ENCODE results near the gene LYZL1. TPM values are rescaled to one million over a fixed set of nuclear protein-coding genes. Genes with fewer than 3 reads are reported as not detected.

The LYZL1 gene
- total and polyA plus RNA-seq, 2 donors (not counting 1 experiment from before 2014, with no cell fraction given): not detected

- H3K9ac ChIP-seq (ENCODE audit: low read length): no peak overlapping the region
- ChIA-PET POLR2A (no interaction called here), CTCF (no interaction called here)
- no peaks in the 10 kb centered on the region for H3K79me2 ChIP-seq (ENCODE audit: control insufficient read depth, insufficient read depth, low read length)
- peaks cover 0 to 3% (median 1%) of the 10 kb centered on the region in 4 experiments for H3K27me3 ChIP-seq (replicated peaks in 1 of 4; ENCODE audit: control extremely low read depth in 1 of 4, control insufficient read depth in 3 of 4, insufficient read depth in 4 of 4, low read length in 3 of 4)
- no peak overlapping the region for H3K4me3 ChIP-seq (ENCODE audit: control extremely low read depth in 1 of 5, extremely low read depth in 1 of 5, insufficient read depth in 1 of 5, low read depth in 2 of 5, low read length in 4 of 5)
- no peak overlapping the region for H2AFZ ChIP-seq (ENCODE audit: insufficient read depth, low read depth, low read length, poor library complexity, severe bottlenecking)
- ATAC-seq (ENCODE audit: low read depth): no peak
- Mint-ChIP-seq H3K4me1 (no peaks in the 10 kb centered on the region), H3K27ac (no peak overlapping the region), H3K4me3 (no peak overlapping the region), H3K9me3 (ENCODE audit: insufficient read depth) (no peaks in the 10 kb centered on the region), H3K27me3 (no peaks in the 10 kb centered on the region)
- 96% methylated on average over 3 of the region's 7 CpGs for WGBS (ENCODE audit: insufficient coverage)
- DNase-seq: no peak
- no peaks in the 10 kb centered on the region for H3K4me1 ChIP-seq (ENCODE audit: control insufficient read depth in 2 of 2, insufficient read depth in 2 of 2, low read length in 2 of 2)
- no peaks in the 10 kb centered on the region for H4K20me1 ChIP-seq (ENCODE audit: control insufficient read depth, insufficient read depth, low read length, poor library complexity, severe bottlenecking)
- intact Hi-C loops (cut with micrococcal nuclease): no loop called here
- H3K36me3 ChIP-seq (replicated peaks in 1 of 2; ENCODE audit: control extremely low read depth in 1 of 2, control insufficient read depth in 1 of 2, extremely low read depth in 1 of 2, insufficient read depth in 2 of 2, low read length in 1 of 2): no peaks in the 10 kb centered on the region
- H3K9me3 ChIP-seq (ENCODE audit: control extremely low read depth in 1 of 3, control insufficient read depth in 2 of 3, insufficient read depth in 1 of 3, low read length in 2 of 3): peaks cover 0 to 9% (median 0%) of the 10 kb centered on the region in 3 donors
- H3K4me2 ChIP-seq (replicated peaks; ENCODE audit: low read depth, low read length, poor library complexity, severe bottlenecking): no peak overlapping the region
- H3K27ac ChIP-seq (ENCODE audit: low read length in 2 of 2): no peak overlapping the region
- TF ChIP-seq CTCF (IDR thresholded peaks at IDR 0.05): no peak
- no peak for TF ChIP-seq EZH2 (IDR thresholded peaks at IDR 0.05; ENCODE audit: borderline replicate concordance, insufficient read depth, low read depth, low read length, poor library complexity, severe bottlenecking)
Measured at GRCh38 chr10:29265210-29265768, 23.6 kb upstream of the LYZL1 start.

GRCh38 chr10:29266641-29267040 lies 22.2 kb upstream of the LYZL1 start:
- no peaks in the 10 kb centered on the region for H3K27me3 Mint-ChIP-seq
- H3K9ac ChIP-seq (ENCODE audit: low read length): no peak overlapping the region
- POLR2A ChIA-PET: no interaction called here
- no peaks in the 10 kb centered on the region for H3K36me3 ChIP-seq (replicated peaks in 1 of 2; ENCODE audit: control extremely low read depth in 1 of 2, control insufficient read depth in 1 of 2, extremely low read depth in 1 of 2, insufficient read depth in 2 of 2, low read length in 1 of 2)
- WGBS (ENCODE audit: insufficient coverage): 93% methylated on average over 8 of the region's 8 CpGs
- TF ChIP-seq EZH2 (IDR thresholded peaks at IDR 0.05; ENCODE audit: borderline replicate concordance, insufficient read depth, low read depth, low read length, poor library complexity, severe bottlenecking) (no peak), CTCF (IDR thresholded peaks at IDR 0.05) (no peak)
- H3K9me3 Mint-ChIP-seq (ENCODE audit: insufficient read depth): no peaks in the 10 kb centered on the region
- ATAC-seq (ENCODE audit: low read depth) (no peak), DNase-seq (no peak)
- peaks cover 0 to 3% (median 1%) of the 10 kb centered on the region in 4 experiments for H3K27me3 ChIP-seq (replicated peaks in 1 of 4; ENCODE audit: control extremely low read depth in 1 of 4, control insufficient read depth in 3 of 4, insufficient read depth in 4 of 4, low read length in 3 of 4)
- H3K4me1 ChIP-seq (ENCODE audit: control insufficient read depth in 2 of 2, insufficient read depth in 2 of 2, low read length in 2 of 2): no peaks in the 10 kb centered on the region
- H3K4me1 Mint-ChIP-seq: no peaks in the 10 kb centered on the region
- intact Hi-C loops (cut with micrococcal nuclease): no loop called here
- no peak overlapping the region for H3K4me2 ChIP-seq (replicated peaks; ENCODE audit: low read depth, low read length, poor library complexity, severe bottlenecking)
- CTCF ChIA-PET: no interaction called here
- H3K4me3 Mint-ChIP-seq: no peak overlapping the region
- no peak overlapping the region for H3K27ac ChIP-seq (ENCODE audit: low read length in 2 of 2)
- no peak overlapping the region for H3K27ac Mint-ChIP-seq
- no peaks in the 10 kb centered on the region for H4K20me1 ChIP-seq (ENCODE audit: control insufficient read depth, insufficient read depth, low read length, poor library complexity, severe bottlenecking)
- H3K4me3 ChIP-seq (ENCODE audit: control extremely low read depth in 1 of 5, extremely low read depth in 1 of 5, insufficient read depth in 1 of 5, low read depth in 2 of 5, low read length in 4 of 5): no peak overlapping the region
- H3K79me2 ChIP-seq (ENCODE audit: control insufficient read depth, insufficient read depth, low read length): no peaks in the 10 kb centered on the region
- peaks cover 0 to 6% (median 0%) of the 10 kb centered on the region in 3 donors for H3K9me3 ChIP-seq (ENCODE audit: control extremely low read depth in 1 of 3, control insufficient read depth in 2 of 3, insufficient read depth in 1 of 3, low read length in 2 of 3)
- no peak overlapping the region for H2AFZ ChIP-seq (ENCODE audit: insufficient read depth, low read depth, low read length, poor library complexity, severe bottlenecking)

Measured in B cell (primary cell).